ENCODE measurements around the gene PROCA1.
A peak's percentile ranks its signal among the peaks of the same experiment; 100 is the strongest.

GRCh38 chr17:28661635-28662526 lies 49.8 kb downstream of the PROCA1 start, which contains the start of the genes SDF2 and SUPT6H:
- peak in 1 of 6 experiments; percentile 15 for TF ChIP-seq CTCF (IDR thresholded peaks at IDR 0.05)
- TF ChIP-seq POLR2A (IDR thresholded peaks at IDR 0.05) = peak; percentile 77 to 83

All from adrenal gland (tissue), 5 donors.